Left lung (tissue), 10 donors: Measurements from ENCODE around the gene GJC1. TPM values are rescaled to one million over a fixed set of nuclear protein-coding genes. Genes with fewer than 3 reads are reported as not detected.
A peak's percentile ranks its signal among the peaks of the same experiment; 100 is the strongest.

Source experiments
- ATAC-seq: fragments of 200-7000 bp; cut with Tn5 transposase; one replicate; pipeline ENCODE4 v1.9.1; 2020; ENCODE audit warnings: moderate library complexity
- DNase-seq, 4 donors: peaks; one replicate each; pipeline ENCODE4 v3.0.0-alpha.2; 2013 to 2020
- H3K27ac ChIP-seq, 2 donors: fragments of 200-600 bp; sonication (generic) in 1 of 2; one replicate each; pipeline versions ENCODE4 v1.5.0 to v1.8.0; 2020 to 2021
- H3K27me3 ChIP-seq, 2 donors: fragments of 200-600 bp; sonication (generic) in 1 of 2; one replicate each; pipeline versions ENCODE4 v1.5.0 to v1.8.0; 2020 to 2021
- H3K36me3 ChIP-seq, 2 donors: fragments of 200-600 bp; sonication (generic) in 1 of 2; one replicate each; pipeline versions ENCODE4 v1.5.0 to v1.8.0; 2020 to 2021
- H3K4me1 ChIP-seq, 2 donors: fragments of 200-600 bp; one replicate each; pipeline ENCODE4 v1.8.0; 2021
- H3K4me3 ChIP-seq, 2 donors: fragments of 200-600 bp; sonication (generic) in 1 of 2; one replicate each; pipeline versions ENCODE4 v1.5.0 to v1.8.0; 2020 to 2021; ENCODE audit warnings: mild to moderate bottlenecking in 1 of 2
- H3K9me3 ChIP-seq, 2 donors: fragments of 200-600 bp; sonication (generic) in 1 of 2; one replicate each; pipeline versions ENCODE4 v1.5.0 to v1.8.0; 2020 to 2021
- intact Hi-C, 2 donors: fragments of 100-400 bp; cut with DNase I; formaldehyde crosslinking; loops; one replicate each; pipeline versions ENCODE4 v1.11.2 to v1.14.2; 2022
- polyA plus RNA-seq, 6 donors: library from polyadenylated mRNA; unstranded; fragments of 120-200 nt; gene quantifications; one replicate each; pipeline ENCODE4 v1.2.1, GENCODE V29; 2013; ENCODE audit not compliant: insufficient read length in 6 of 6
- total RNA-seq, 2 donors: library from RNA; stranded (reverse); fragmentation: NEBNext Ultra II Directional; extraction: Animal tissue kit (Norgen Biotek cat#: 25700); gene quantifications; one replicate each; pipeline ENCODE4 v1.2.1, GENCODE V29; 2021
- TF ChIP-seq, protein P1 (sequence below), 2 donors: fragments of 200-600 bp; sonication (generic) in 1 of 2; IDR thresholded peaks; one replicate each; pipeline versions ENCODE4 v1.5.0 to v1.8.0; 2021; ENCODE audit warnings: antibody characterized with exemption in 2 of 2
- donor health status: DM: no; HTN: yes; CAD: no.
- donor health status: DM: no; HTN: no; CAD: no.

Gene GJC1
- total and polyA plus RNA-seq, 8 donors, result 17.3 to 52.9 (median 46.2) TPM

DNA sequence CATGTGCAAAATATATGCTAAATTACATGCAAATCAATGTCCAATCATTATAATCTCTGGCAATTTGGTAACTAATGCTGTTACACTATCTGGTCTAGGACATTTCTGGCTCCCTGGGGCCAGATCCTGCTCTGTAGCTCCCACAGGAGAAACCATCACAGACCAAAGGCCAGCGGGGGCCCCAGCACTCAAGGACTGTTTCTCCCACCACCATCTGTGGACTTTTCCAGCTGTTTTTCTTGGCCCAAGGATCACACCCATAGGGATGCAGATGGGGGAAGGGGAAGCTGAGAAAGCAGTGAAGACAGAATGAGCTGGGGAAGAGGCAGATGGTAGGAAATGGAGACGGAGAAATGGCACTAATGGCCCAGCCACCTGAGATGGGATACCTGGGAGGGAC is 17.5 kb upstream of the GJC1 start, which contains the start of gene HIGD1B:
HIGD1B (plus strand) TSS at position 298 of the 400 bp plus-strand sequence. CDS start 270 bp downstream, outside the sequence.
- Histone ChIP-seq H3K4me1 (no peaks in the 10 kb centered on the region), H3K27me3 (no peaks in the 10 kb centered on the region), H3K9me3 (no peaks in the 10 kb centered on the region), H3K36me3 (peaks cover 0 to 36% of the 10 kb centered on the region in 2 donors), H3K27ac (no peak within 1 kb of the TSS), H3K4me3 (no peak within 1 kb of the TSS)
- DNase-seq, result no peak
- ATAC-seq, result no peak
- intact Hi-C loops, result no loop called here
- TF ChIP-seq, protein P1, sequence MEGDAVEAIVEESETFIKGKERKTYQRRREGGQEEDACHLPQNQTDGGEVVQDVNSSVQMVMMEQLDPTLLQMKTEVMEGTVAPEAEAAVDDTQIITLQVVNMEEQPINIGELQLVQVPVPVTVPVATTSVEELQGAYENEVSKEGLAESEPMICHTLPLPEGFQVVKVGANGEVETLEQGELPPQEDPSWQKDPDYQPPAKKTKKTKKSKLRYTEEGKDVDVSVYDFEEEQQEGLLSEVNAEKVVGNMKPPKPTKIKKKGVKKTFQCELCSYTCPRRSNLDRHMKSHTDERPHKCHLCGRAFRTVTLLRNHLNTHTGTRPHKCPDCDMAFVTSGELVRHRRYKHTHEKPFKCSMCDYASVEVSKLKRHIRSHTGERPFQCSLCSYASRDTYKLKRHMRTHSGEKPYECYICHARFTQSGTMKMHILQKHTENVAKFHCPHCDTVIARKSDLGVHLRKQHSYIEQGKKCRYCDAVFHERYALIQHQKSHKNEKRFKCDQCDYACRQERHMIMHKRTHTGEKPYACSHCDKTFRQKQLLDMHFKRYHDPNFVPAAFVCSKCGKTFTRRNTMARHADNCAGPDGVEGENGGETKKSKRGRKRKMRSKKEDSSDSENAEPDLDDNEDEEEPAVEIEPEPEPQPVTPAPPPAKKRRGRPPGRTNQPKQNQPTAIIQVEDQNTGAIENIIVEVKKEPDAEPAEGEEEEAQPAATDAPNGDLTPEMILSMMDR (IDR thresholded peaks at IDR 0.05), result no peak

DNA sequence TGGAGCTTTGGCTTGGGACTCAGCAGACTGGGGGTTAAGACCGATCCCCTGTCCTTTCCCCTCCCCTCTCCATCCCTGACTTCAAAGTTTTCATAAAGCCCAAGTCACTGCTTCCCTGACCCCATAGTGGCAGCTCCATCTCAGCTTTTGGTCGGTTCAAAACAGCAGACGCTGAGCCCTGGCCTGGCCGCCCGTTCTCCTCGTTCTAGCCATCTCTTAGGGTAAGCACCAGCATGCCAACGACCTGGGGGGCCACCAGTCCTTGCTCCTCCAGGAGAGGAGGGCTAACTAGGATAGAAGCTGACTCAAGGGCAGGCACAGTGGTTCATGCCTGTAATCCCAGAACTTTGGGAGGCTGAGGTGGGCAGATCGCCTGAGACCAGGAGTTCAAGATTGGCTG is 16.1 kb upstream of the GJC1 start:
- H3K27me3 ChIP-seq, result peaks cover 0 to 3% of the 10 kb centered on the region in 2 donors
- DNase-seq (no peak), ATAC-seq (no peak)
- no peak overlapping the region for H3K4me3 ChIP-seq
- no peak overlapping the region for H3K27ac ChIP-seq
- no peaks in the 10 kb centered on the region for H3K4me1 ChIP-seq
- H3K9me3 ChIP-seq, result no peaks in the 10 kb centered on the region
- intact Hi-C loops, result no loop called here
- TF ChIP-seq, protein P1 (IDR thresholded peaks at IDR 0.05), result no peak
- H3K36me3 ChIP-seq, result peaks cover 0 to 23% of the 10 kb centered on the region in 2 donors

DNA sequence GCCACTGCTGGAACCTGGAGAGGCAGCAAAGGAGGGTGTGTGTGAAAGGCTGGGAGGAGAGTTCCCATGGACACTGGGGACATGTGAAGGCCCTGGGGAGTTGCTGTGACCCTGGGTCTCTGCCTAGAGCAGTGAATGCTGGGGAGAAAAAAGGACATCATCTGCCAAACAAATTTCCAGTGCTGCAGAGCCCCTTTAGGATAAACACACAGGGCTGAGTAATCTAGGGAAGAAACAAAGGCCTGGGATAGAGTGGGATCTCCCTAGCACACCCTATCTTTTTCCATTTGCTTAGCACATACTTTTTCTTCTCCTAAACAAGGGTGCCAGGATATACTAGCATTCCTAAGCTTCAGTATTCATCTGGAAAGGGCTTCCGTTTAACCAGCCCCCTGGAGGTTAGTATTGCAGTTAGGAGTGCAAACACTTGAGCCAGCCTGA is 14.3 kb upstream of the GJC1 start:
- H3K36me3 ChIP-seq, result peaks cover 0 to 5% of the 10 kb centered on the region in 2 donors
- no peak for ATAC-seq
- no peak overlapping the region for H3K4me3 ChIP-seq
- peaks cover 0 to 3% of the 10 kb centered on the region in 2 donors for H3K27me3 ChIP-seq
- H3K9me3 ChIP-seq, result no peaks in the 10 kb centered on the region
- intact Hi-C loops, result no loop called here
- H3K27ac ChIP-seq, result no peak overlapping the region
- no peak for DNase-seq
- TF ChIP-seq, protein P1 (IDR thresholded peaks at IDR 0.05), result no peak
- no peaks in the 10 kb centered on the region for H3K4me1 ChIP-seq

DNA sequence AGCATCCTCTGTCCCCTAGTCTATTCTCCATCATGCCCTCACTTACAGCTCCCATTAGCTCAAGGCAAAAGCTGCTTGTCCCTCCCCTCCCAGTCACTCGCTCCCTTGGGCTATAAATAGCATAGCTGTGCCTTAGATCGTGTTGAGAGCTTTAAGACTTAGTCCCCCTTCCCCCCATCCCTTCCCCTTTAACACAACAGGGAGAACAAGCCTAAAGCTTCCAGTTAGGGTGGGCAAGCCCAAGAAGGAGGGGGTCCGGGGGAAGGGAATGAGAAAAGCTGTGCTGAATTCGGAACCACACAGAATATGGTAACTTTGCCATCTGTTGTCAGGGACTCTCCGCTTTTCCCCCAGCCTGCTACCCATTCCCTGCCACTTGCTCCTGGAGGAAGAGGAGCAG is 12.7 kb upstream of the GJC1 start:
- intact Hi-C loops, result no loop called here
- no peaks in the 10 kb centered on the region for H3K9me3 ChIP-seq
- TF ChIP-seq, protein P1 (IDR thresholded peaks at IDR 0.05), result no peak
- H3K27me3 ChIP-seq, result peaks cover 0 to 3% of the 10 kb centered on the region in 2 donors
- no peaks in the 10 kb centered on the region for H3K36me3 ChIP-seq
- no peaks in the 10 kb centered on the region for H3K4me1 ChIP-seq
- peak in 1 of 4 donors; percentile 49 for DNase-seq
- no peak overlapping the region for H3K27ac ChIP-seq
- no peak for ATAC-seq
- H3K4me3 ChIP-seq, result no peak overlapping the region

DNA sequence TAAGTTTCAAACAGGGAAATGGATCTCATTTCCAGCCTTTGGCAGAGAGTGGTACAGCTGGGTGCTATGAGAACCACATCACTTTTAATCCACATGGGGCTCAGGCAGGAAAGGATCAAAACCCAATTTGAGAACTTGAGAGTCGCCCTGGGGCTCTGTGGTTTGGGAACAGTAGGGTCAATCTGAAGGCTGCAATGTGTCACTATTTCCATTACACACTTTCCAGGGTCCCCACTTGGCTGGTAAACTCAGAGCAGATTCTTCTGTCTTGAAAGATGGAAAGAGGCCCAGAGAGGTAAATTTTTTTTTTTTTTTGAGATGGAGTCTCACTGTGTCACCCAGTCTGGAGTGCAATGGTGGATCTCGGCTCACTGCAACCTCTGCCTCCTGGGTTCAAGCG is 10.8 kb upstream of the GJC1 start:
- ATAC-seq (no peak), DNase-seq (no peak)
- Histone ChIP-seq H3K27me3 (peaks cover 0 to 8% of the 10 kb centered on the region in 2 donors), H3K9me3 (no peaks in the 10 kb centered on the region), H3K4me1 (no peaks in the 10 kb centered on the region), H3K4me3 (no peak overlapping the region), H3K36me3 (no peaks in the 10 kb centered on the region), H3K27ac (no peak overlapping the region)
- intact Hi-C loops, result no loop called here
- TF ChIP-seq, protein P1 (IDR thresholded peaks at IDR 0.05), result no peak
